GM18505 (cell line): ENCODE data around the gene RPS6KC1.

ENCODE experiments used
- ATAC-seq: cut with Tn5 transposase; IDR thresholded peaks from one replicate; pipeline ENCODE4 v1.9.1; 2021; ENCODE audit not compliant: unreplicated experiment
- POLR2A ChIP-seq: IDR thresholded peaks from 4 replicates; pipeline ENCODE4 v1.6.1; 2011; ENCODE audit warnings: borderline replicate concordance; ENCODE audit not compliant: insufficient read depth, insufficient read length; ENCODE audit errors: extremely low read depth

The RPS6KC1 gene

GRCh38 chr1:213247038-213247437 is 196.0 kb downstream of the RPS6KC1 start:
- ATAC-seq, result no peak
- TF ChIP-seq POLR2A, result no peak

GRCh38 chr1:213249395-213249794 is 198.4 kb downstream of the RPS6KC1 start:
- no peak for ATAC-seq

GRCh38 chr1:213250041-213250440 is 199.0 kb downstream of the RPS6KC1 start:
- ATAC-seq, result no peak
- no peak for TF ChIP-seq POLR2A

More at GRCh38 chr1:213249395-213249794, 198.4 kb downstream of the RPS6KC1 start:
- TF ChIP-seq POLR2A, result no peak

GRCh38 chr1:213250446-213250845 is 199.4 kb downstream of the RPS6KC1 start:
- no peak for TF ChIP-seq POLR2A
- no peak for ATAC-seq

- no peak for ATAC-seq
- no peak for TF ChIP-seq POLR2A
Observed at GRCh38 chr1:213251972-213252371, 200.9 kb downstream of the RPS6KC1 start.

- peak; percentile 80 for ATAC-seq
- no peak for TF ChIP-seq POLR2A
Observed at GRCh38 chr1:213256438-213257087, 205.5 kb downstream of the RPS6KC1 start.

- TF ChIP-seq POLR2A, result no peak
- ATAC-seq, result no peak
Observed at GRCh38 chr1:213260311-213261075, 209.5 kb downstream of the RPS6KC1 start.

GRCh38 chr1:213264531-213264930 is 213.5 kb downstream of the RPS6KC1 start:
- ATAC-seq, result no peak
- no peak for TF ChIP-seq POLR2A

GRCh38 chr1:213266983-213267772 is 216.1 kb downstream of the RPS6KC1 start:
- ATAC-seq, result no peak
- TF ChIP-seq POLR2A, result no peak

- no peak for ATAC-seq
- no peak for TF ChIP-seq POLR2A
Observed at GRCh38 chr1:213268221-213268620, 217.2 kb downstream of the RPS6KC1 start.

- no peak for TF ChIP-seq POLR2A
- no peak for ATAC-seq
Observed at GRCh38 chr1:213269829-213270228, 218.8 kb downstream of the RPS6KC1 start.

- TF ChIP-seq POLR2A, result no peak
- ATAC-seq, result no peak
Observed at GRCh38 chr1:213273546-213273945, 222.5 kb downstream of the RPS6KC1 start.

- TF ChIP-seq POLR2A, result no peak
- ATAC-seq, result no peak
Observed at GRCh38 chr1:213274140-213274539, 223.1 kb downstream of the RPS6KC1 start.
